Islet of Langerhans (tissue), 1 donor: Measurements from ENCODE around the gene SFXN5.

Experiments used
- FAIRE-seq: peaks from one replicate; lab custom pipeline; 2011; peaks lifted over from hg19 to GRCh38; lab: Jason Lieb, UNC

SFXN5 gene

GRCh38 chr2:72955228-72956049 lies 116.1 kb downstream of the SFXN5 start:
- FAIRE-seq: no peak

- no peak for FAIRE-seq
Observed at GRCh38 chr2:72954376-72955227, 116.9 kb downstream of the SFXN5 start.

GRCh38 chr2:72953976-72954375 lies 117.5 kb downstream of the SFXN5 start:
- FAIRE-seq: no peak

DNA sequence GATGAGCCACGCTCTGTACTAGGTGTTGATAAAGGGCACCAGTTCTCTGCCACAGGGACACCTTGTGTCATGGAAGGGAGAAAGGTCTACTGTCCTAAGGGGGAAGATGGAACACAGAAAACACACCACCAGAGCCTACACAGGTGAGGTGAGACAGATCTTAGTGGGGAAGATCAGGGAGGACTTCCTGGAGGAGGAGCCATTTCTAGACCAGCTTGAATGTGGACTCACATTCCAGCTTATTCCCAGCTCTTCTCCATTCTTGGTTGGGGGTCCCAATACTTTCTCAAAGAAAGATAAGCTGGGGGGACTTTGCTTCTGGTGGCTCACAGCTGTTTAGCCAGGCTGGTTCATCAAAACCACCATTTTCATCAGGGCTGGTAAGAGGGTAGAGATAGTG lies 118.0 kb downstream of the SFXN5 start:
- no peak for FAIRE-seq

- FAIRE-seq: no peak
Observed at GRCh38 chr2:72952961-72953360, 118.6 kb downstream of the SFXN5 start.

DNA sequence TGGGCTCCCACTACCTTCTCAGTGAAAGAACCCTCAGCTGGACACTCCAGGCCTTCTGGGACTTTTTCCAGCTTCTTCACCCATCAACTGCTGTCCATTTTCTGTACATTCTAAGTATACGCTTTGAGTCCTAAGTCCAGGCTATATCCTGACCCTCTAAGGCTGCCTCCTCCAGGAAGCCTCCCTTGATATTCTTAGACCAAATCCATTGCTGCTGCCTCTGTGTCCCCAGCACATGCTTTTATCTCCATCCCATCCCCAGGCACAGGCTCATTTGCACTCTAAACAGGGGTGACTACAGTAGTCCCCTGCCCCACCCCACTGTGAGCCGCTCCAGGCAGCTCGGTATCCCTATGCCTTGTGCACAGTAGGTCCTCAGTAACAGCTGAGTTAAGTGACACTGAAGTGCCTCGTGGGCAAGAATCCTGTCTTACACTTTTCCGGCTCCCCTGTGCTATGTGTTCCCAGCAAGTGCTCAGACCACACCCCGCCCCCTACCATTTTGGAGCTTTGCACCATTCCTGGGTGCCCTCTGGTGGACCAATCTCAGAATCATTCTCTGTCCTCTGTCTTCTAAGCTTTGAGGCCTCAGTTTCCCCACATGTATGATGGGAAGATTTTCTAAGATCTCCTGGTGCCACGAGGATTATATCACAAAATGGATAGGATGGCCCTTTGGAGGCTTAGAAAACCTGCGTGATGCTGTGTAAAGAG lies 119.2 kb downstream of the SFXN5 start:
- FAIRE-seq: no peak

- no peak for FAIRE-seq
Observed at GRCh38 chr2:72951303-72952095, 120.0 kb downstream of the SFXN5 start.

DNA sequence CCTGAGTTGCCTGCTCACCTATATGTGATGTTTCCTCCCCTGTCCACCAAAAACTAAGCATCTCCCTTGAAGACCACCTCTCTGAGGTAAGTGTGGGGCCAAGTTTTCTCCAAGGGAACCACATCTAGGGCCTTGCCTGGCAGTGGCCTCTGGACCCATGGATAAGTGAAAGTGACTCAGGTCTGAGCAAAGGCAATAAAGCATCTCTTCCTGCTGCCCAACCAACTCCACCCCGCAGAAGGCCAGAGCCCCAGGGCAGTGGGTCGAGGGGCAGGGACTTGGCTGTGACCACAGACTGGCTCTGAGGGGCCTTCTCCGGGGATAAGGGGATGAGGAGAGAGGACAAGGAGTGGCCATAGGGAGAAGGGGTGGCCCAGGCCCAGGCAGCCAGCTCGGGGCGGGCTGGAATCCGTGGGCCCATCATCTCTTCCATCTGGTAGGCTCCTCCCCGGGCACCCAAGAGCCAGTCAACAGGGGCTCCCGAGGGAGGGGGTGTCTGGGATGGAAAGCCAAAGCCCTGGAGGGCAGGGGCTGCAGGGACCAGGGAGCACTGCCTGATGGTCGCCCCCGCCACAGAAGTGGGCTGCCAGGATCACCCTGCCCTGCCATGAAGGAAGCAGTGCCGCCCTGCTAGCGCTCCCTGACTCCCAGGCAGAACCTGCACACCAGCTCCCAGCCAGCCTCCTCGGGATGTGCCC lies 120.8 kb downstream of the SFXN5 start:
- FAIRE-seq: no peak

- FAIRE-seq: no peak
Observed at GRCh38 chr2:72949642-72950041, 121.9 kb downstream of the SFXN5 start.

DNA sequence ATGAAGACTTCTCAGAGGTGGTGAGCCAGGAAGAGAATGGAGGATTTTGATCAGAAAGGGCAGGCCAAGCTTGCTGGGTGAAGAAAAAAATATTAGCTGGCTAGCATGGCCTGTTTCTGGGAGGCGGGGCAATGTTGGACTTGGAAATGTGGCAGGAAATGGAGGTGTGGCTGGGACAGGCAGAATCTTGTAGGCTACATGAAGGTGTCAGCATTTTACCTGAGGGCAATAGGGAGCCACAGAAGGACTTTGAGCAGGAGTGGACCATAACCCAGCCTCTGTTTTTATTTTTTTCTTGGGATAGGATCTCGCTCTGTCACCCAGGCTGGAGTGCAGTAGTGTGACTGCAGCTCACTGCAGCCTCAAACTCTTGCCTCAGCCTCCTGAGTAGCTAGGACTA lies 122.5 kb downstream of the SFXN5 start:
- no peak for FAIRE-seq

DNA sequence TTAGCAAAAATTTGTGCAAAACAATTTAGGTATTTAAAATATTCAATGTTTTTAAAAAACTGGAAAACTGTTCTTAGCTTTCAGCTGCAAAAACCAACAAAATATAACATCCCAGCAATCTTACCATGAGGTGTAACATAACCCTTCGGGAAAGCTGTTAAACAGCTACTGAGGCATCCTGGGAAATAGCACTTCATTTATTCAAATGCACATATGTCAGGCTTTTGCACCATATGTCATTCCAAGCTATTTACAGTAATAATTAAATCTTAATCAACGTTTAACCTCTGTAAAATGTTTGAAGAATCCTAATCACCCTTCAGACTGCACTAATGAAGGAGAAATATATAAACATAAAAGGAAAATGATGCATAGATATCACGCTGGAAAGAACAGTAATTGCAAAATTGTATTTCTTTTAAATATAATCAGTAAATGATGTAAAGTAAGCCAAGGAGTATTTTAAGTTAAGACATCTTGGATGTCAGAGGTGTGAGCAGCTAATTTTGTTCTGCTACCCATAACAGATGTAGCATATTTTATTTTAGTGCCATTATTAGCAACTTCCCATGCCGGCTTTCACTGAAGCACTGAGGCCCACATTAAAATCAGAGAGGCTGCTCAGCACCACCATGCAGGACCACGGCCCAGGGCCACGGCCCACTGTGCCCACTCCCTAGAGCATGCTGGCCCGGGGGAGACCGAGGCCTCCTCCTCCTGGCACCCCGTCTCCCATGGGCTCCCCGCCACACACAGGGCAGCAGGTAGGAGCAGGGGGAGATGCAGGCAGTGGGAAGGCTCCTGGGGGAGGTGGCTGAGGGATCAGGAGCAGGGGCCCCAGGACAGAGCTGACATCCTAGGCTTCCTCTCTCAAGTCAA lies 123.3 kb downstream of the SFXN5 start:
- no peak for FAIRE-seq

DNA sequence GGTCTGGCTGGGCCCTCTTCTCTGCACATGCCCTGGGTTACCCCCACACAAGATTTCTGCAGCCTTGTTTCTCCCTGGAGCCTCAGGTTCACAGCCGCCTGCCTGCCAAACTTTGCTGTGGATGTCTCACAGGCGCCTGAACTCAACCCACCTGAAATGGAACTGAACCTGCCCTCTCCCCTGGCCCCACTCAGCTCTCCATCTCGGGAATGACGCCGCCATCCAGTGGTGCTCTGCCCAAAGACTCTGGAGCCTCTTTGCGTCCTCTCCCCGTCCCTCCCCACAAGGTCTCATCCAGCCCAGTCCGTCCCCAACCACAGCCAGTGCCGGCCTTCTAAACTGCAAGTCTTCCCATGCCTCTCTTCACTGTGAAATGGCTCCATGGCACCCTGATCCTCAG lies 125.0 kb downstream of the SFXN5 start:
- FAIRE-seq: no peak

DNA sequence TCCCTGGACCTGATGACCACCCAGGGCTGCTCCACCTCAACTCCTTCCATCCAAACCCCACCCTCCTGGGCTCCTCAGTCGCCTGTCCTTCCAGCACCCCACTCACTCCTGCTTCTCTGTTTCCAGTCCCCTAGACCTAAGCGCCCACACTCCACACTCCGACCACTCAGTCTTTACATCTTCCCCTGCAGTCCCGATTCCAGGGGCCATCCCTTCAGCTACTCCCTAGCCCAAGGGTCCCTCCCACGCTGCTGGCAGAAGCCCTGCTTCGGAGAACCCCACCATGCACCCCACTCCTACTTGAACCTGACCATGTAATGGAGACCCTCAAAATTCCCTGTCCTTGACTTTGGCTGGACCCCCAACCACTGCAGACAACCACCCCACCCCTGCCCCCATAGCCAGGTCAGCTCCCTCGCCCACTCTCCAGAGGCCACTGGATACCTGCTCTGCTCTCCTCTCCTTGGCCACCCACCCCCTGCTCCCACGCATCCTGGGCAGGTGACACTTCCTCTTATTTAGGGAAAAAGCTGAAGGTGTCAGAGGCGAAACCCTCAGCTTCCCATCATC lies 126.0 kb downstream of the SFXN5 start:
- FAIRE-seq: no peak

GRCh38 chr2:72944804-72945449 lies 126.6 kb downstream of the SFXN5 start:
- no peak for FAIRE-seq

DNA sequence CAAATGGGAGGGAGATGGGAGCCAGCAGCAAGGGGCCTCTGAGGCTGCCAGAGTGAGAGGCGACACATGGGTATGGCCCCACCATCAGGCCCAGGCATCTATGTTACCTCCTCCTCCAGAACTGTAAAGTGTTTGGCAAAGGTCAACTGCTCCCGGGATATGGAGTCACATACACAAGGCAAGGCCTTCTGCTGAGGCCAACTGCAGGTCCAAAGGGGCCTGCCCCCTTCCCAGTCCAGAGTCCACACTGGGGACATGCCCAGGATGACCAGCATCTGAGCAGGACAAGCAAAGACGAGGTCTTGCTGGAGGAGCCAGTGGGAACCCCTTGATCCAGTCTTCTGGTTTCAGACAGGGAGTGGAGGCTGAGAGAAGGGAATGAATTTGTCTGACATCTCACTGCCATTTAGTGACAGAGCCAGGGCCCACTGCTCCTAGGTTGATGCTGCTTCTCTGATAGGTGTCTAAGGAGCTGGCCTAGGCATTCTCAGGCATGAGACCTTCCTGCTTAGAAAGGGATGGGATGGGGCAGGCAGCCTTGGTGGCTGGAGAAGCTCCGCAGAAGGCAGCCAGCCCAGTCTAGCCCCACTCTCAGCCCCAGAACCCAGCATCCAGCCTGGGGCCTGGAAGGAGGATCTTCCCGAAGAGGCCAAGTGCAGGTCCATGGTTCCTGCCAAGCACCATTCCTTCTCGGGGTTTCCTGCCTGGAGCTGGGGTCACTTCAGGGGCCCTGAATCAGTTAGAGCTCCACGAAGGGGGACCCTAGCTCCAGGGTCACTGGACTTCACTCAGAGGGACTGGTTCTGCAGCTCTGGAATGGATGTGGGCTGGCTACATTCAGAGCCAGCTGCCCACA lies 127.7 kb downstream of the SFXN5 start:
- FAIRE-seq: no peak

GRCh38 chr2:72942881-72943418 lies 128.6 kb downstream of the SFXN5 start:
- FAIRE-seq: no peak

- FAIRE-seq: no peak
Observed at GRCh38 chr2:72942293-72942692, 129.2 kb downstream of the SFXN5 start.

GRCh38 chr2:72940786-72941185 lies 130.7 kb downstream of the SFXN5 start:
- no peak for FAIRE-seq
